NCI-H2171 treated with DMSO at 0.1 percent for 48 hours (cell line): ENCODE results near the gene CAPN5.

Experiments
- DNase-seq: peaks from one replicate; lab custom pipeline; 2025; lab: John Stamatoyannopoulos, UW

Gene CAPN5

DNA sequence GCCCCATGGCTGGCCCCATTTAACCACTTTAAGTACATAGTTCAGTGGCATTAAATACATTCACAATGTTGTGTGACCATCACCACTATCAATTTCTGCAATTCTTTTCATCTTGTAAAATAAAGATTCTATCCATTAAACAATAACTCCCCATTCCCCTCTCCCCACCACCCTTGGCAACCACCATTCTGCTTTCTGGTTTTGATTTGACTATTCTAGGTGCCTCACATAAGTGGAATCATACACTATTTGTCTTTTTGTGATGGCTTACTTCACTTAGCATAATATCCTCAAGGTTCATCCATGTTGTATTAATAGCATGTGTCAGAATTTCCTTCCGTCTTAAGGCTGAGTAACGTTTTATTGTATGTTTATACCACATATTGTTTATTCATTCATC is 68.3 kb downstream of the CAPN5 start:
- DNase-seq = no peak

DNA sequence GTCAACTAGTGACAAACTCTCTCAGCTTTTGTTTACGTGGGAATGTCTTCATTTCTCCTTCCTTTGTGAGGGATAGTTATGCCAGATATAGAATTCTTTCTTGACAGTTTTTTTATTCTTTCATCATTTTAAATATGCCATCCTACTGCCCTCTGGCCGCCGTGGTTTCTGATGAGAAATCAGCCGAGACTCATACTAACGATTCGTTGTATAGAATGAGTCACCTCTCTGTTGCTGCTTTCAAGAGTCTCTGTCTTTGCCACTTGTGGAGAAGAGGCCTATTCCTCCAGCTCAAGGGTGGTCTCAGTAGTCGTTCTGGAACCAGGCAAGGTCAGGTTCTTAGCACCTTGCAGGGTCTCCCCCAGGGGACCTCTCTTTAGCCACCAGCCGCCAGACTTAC is 69.3 kb downstream of the CAPN5 start:
- no peak for DNase-seq

DNA sequence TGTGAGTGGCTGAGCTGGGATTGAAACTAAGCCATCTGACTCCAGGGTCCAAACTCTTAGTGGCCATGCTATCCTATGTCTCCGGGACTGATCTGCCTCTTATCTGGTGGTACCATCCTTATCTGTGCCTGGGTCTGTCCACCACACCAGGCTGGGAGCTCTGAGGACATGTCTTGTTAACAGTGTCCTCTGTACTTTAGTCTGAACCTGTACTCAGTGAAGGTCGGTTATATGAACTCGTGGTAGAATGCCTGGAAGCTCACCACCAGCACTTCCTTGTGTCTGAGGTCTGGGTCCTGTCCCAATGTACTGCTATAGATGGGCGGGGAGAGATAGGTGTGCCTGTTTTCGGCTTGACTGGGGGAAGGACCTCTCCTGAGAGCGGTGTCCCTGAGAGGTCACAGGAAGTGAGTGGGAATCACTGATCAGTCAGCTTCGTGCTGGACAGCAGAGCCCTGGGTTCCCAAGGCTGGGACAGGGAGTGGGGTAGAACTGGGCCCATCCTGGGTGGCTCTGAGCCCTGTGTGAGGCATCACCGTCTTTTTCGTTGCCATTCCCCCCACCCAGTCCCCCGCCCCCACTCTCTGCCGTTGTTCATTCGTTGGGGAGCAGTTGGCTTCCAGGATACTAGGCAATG is 70.1 kb downstream of the CAPN5 start:
- no peak for DNase-seq

DNA sequence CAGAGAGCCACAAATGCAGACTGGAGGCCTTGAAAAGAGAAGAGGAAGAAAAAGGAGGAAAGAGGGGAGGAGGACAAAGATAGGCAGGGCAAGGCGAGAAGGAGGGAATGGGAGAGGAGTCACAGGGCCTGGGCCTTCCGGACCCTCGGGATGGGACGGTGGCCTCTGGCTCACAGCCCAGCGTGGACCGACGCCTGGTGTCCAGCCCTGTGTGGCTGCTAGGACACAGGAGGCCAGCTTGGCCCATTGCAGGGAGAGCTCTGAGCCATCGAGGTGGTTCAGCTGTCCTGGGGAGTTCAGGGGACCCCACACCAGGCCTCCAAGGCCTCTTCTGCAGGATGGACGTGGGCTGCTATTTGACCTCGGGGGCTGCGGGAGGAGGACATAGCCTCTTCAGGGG is 70.7 kb downstream of the CAPN5 start:
- DNase-seq = no peak

DNA sequence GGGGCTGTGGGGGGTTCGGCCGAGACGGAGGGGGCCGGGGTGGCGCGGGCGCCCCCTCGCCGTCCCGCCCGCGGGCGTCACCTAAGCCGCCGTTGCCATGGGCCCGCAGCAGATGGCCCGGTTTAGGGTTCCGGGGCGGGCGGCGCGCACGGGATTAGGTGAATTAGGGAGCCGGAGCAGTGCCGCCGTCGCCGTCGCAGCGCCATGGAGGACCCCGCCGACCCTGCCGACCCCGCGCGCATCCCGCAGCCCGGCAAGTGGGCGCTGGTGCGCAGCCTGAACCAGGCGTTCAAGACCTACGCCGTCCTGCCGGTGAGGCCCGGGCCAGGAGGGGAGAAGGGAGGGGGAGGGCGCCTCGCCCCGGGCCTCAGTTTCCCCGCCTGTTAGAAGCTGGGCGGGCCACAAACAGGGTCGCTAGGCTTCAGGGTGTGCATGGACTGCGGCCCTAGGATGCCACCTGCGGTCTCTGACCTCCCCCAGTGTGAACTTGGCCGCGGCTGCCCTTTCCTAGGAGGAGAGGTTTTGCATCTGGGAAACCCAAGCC is 71.4 kb downstream of the CAPN5 start:
- no peak for DNase-seq

DNA sequence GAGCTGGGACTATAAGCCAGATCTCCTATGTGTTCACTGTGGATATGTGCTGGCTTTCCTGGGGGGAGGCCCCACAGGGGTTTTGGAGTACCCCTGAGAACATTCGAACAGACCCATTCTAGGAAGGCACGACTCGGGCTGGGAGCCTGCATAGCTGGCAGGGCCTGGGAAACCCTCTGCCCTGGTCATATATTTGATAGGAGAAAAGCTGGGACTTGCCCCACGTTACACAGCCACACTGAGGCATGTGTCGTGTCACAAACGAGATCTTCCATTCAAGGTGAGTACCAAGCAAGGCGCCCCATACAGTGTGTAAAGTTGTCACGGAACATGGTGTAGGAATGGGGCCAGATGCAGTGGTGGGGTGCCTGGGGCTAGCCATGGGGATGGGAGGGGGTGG is 72.4 kb downstream of the CAPN5 start:
- no peak for DNase-seq

DNA sequence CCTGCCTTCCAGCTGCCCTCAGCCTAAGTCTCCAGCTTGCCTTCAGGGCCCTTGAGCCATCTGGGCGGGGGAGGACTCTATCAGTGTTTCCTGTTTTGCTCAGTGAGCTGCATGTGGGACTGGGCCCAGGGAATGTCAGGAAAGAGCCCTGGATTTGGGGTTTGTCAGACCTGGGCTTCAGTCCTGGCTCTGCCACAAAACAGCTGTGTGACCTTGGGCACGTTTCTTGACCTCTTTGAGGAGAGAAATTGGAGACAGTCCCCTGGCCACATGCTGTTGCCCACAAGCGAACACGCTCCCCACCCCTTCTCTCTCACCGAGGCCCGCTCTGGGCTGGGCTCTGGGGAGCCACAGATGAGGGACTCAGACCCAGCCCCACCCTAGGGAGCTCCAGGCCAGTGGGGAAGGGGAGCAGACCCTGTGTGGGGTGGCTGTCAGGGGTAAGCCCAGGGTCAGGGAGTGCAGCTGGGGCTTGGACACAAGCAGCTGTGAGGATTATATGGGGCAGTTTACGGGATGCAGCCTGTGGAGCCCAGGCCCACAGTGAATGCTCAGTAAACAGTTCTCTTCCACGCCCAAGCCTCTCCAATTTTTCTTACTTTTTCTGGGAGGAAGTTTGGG is 73.6 kb downstream of the CAPN5 start:
- no peak for DNase-seq

DNA sequence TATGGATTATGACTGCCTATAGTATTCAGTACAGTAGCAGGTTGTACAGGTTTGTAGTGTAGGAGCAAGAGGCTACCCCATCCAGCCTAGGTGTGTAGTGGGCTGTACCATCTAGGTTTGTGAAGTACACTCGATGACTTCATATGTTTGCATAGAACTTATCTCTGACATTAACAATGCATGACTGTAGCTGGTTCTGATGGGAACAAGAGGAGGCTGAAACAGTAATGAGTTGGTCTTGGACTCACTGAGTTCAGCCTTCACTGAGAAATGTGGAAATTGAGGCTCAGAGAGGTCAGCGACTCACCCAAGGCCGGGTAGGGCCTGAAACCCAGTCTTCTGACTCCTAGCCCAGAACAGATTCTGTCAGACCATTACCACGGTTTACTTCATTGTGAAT is 74.3 kb downstream of the CAPN5 start:
- DNase-seq = no peak

DNA sequence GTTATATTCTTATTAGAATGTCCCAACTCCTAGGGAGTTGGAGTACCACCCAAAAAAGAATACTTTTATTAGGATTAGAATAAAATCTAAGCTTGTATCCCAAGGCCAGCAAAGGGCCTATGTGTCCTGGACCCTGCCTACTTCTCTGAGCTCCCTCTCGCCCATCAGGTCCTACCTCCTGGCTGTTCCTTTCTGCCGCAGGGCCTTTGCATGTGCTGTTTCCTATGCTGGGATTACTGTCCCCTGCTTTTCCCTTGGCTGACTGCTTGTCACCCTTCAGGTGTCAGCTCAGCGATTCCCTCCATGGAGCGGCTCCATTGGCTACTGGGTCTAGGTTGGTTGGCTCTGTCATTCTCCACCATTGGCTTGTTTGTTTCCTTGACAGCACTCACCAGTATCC is 74.7 kb downstream of the CAPN5 start:
- no peak for DNase-seq

DNA sequence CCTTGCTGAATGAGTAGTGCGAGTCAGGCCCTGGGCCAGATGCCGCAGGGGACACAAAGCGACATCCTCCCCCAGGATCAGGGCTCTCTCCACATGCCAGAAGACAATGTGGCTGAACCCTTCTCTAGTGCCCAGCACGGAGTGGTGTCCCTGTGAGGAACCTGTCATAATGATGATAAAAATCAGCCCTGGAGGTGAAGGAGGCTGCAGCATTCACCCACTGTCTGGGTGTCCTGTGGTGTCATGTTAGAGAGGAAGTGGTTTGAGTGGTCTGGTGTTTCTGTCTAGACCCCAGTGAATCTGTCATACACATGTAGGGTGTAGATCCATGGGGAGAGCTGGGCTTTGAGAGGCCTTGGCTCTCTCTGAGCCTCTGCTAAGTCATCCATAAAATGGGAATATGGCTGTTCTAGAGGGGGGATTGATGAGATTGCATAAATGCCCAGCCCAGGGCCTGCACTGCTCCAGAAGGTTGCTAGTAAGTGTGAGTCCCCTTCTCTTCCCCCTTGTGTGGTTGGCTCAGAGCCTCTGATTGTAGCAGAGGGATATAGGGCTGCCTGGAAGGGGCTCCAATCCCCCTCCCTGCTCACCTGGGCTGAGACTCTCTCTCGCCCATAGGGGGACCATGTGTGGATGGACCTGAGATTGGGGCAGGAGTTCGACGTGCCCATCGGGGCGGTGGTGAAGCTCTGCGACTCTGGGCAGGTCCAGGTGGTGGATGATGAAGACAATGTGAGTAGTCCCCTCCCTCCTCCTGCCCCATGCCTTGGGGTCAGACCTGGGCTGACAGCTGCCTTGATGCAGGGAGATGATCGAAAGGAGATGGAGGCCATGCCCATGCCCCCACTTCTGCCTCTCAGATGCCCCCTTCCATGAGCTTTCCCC is 75.6 kb downstream of the CAPN5 start:
- DNase-seq = no peak

DNA sequence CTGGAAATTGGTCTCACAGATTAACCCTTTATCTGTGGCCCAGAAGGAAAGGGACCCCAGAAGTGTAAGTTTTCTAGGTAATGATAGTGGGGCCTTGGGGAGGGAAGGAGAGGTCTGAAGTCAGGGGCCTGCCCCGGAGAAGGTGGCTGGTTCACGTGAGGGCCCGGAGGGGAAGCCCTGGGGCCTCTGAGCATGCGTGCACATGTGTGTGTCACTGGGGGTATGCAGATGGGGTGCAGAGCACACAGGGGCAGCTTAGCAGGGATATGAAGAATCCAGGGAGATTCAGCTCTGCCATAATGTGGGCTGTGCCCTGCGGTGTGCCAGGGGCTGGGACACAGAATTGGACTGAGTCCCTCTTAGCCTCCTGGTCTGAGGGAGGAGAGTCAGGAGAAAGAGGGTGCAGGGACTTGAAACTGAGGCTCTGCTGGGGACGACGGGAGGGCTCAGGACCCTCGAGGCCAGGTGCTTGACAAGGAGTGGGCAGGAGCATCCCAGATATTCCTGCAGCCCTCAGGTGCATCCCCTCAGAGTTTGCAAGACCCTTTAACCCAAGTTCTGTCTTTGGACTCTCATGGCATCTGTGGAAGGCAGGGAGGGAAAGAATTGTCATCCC is 76.7 kb downstream of the CAPN5 start:
- no peak for DNase-seq

DNA sequence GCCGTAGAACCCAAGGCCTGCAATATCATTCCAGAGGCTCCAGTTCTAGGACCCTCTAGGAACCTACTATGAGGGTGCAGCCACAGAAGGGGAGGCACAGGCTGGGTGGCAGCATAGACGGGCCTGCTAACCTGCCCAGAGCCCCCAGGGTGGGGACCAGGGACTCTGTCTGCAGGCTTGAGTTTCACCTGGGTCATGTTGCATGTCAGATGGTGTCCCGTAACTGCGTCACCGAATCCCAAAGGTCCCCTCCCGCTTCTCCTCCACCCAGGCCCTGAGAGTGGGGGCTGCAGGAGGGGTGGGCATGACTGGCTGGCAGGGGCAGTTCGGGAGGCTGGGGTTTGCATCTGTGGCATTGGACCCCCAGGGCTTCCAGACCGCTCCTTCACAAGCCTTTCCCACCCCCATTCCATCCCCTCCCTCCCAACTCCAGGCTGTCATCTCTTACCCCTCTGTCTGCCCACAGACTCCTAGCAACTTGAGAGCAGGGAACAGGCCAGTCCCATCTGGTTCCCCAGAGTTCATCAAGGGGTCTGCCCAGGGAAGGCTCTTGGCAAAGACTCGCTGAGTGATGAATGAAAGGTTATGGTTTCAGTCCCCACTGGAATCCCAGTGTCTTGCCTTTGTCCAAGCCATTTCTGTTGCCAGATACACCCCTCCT is 77.6 kb downstream of the CAPN5 start:
- DNase-seq = peak; percentile 71

DNA sequence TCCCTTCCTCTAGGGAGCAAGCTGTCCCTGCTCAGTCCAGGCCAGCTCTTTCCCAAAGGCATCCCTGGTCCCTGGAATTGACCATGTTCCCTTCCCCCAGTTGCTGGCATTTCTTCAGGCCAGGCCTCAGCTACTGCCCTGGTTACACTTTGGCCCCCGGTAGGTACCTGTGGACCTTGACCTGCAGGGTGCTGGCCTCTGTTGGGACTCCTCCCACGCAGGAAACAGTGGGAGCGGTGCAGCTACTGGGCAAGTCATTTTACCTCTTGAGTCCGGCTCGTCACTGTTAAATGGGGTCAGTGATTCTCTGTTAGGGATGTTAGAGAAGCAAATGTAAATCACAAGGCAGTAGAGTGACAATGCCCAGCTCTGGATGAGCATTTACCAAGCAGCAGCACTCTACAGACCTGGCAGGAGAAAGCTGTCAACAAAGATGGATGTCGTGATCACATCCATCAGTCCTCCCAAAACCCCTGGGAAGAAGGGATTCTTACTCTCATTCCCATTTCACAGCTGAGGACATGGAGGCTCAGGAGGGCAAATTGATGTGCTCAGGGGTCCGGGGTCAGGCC is 78.2 kb downstream of the CAPN5 start:
- DNase-seq = no peak

DNA sequence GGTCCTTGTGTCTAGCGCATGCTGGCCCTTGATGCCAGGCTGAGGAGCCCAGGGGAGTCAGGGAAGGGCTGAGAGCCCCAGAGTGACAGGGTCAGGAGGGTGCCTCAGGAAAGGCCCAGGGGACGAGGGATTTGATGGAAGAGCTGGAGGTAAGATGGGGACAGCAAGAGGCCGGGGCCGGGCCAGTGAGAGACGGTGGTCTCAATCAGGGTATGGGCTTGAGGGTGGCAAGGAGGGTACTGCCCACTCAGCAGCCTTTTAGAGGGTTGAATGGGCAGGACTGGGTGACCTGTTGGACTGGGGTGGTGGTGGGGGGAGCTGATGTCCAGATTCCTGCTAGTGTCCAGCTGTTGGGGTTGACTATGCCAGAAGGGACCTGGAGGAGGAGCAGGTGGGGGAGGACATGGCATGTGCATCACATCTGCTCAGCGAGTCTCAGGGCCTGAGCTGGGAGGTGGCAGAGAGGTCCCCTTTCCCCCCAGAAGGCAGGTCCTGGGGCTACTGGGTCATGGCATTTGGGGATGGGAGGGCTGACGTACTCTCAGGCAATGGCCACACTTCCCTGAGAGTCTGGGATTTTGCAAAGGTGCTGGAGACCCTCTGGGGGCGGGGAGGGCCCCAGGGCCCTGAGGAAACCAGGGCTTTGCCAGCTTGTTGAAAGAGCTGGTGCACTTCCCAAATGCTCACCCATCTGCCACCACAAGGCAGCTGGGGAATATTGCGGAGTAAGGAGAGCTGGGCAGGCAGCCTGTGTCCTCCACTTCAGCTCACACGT is 79.7 kb downstream of the CAPN5 start:
- DNase-seq = peak; percentile 77

DNA sequence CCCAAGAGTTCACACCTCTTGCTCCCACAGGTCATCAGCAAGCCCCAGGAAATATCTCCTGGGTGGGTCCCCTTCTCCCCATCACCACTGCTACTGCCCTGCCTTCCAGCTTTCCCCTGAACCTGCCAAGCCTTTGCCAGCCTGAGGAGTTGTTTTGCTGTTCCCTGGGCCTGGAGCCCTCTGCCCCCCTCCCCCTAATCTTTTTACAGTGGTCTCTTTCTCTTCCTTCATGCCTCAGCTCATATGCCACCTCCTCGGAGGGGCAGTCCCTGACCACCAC is 80.2 kb downstream of the CAPN5 start:
- DNase-seq = no peak

DNA sequence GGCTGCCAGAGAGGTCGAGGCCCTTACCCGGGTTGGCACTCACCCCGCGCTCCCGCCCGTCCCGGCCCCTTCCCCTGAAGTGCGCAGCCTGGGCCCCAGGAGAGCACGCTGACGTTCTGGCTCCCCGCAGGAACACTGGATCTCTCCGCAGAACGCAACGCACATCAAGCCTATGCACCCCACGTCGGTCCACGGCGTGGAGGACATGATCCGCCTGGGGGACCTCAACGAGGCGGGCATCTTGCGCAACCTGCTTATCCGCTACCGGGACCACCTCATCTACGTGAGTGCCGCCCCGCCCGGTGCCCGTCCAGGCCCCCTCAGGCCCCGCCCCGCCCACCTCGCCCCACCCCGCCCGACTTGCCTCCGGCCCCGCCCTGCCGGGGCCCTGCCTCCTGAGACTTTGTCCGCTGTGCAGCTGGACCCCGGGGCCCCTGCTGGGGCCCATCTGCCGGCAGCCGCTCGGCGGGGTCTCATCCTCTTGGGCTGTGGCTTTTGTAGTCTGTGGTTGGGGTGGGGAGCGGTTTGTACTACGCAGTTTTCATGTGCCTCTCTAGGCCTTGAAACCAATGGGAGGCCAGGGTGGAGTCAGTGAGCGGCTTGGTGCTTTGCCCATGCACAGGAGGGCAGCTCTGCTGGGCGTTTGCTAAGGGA is 81.0 kb downstream of the CAPN5 start:
- DNase-seq = peak; percentile 91

DNA sequence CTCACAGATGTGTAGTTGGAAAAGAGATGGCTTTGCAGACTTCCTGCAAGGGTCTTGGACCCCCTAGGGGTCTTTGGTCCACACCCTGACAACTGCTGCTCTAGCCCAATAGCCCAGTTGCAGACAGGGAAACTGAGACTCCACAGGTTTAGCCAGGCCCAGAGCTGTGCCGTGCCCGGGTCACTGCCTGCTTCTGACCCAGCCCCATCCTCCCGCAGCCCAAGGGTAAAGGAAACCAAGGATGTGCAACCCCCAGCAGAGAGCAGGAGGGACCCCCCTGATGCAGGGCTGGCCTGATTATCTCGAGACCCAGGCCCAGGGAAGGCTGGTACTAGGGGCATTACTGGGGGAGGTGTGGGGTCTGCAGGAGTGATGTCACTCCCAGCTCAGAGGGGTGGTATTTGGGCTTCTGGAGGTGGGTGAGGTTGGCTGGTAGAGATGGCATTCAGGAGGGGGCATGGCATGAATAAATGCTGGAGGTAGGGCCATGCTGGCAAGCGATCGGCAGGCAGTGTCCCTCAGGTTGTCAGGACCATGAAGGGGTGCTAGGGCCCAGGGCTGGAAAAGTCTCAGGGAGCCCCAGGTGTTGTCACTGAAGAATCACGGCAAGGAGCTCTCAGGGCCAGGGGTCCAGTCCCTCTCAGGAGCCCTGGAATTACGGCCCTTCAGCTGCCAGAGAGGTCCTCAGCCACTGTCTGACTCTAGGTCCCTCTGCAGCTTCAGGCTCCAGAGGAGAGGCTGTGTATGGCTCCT is 82.4 kb downstream of the CAPN5 start:
- DNase-seq = no peak

DNA sequence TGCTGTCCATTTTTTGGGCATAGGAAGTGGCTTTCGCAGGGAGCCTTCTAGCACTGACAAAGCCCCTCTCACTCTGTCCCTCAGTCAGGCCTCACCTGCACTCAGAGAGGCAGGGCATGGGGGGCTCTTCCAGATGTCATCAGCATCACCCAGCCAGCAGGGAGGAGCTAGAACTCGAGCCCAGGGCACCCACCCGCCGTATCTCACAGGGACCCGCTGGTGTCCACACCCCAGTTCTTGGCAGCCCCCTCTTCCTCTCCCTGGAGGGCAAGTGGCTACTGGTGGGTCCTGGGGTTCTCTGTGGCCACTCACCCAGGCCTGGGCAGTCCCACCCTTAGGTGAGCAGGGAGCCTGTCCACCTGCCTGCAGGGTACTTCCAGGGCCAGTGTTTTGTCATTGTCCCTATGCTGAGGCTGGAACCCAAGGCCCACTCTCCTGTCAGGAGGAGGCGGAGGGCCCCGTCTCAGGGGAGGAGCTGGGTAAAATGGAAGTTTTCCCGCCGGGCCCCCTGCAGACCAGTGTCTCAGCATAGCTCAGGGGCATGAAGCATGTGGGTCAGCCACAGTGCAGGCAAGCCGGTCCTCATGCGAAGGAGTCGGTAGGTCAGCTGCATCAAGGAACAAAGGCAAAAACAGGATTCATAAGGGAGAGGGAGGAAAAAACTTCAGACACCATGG is 83.1 kb downstream of the CAPN5 start:
- DNase-seq = no peak

DNA sequence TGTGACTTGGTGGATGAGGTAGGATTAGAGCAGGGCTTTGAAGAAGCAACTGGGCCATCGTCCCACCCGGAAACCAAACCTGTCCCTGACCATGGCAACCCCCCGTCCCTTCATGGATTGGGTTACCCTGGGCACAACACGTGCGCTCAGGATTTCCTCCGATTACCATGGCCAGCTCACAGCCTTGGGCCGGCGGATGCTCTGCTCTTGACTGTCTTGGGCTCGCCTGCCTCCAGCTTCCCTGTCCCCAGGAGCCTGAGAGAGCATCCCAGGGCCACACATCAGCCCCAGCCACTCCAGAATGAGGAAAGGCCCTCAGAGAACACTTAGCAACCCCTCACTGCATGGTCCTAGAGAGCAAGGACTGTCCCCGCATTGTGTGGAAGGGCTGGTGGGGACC is 84.1 kb downstream of the CAPN5 start:
- no peak for DNase-seq
